Heart left ventricle (tissue), 13 donors: ENCODE results near the gene CXCL14.

ENCODE experiments used
- CTCF ChIP-seq, 12 donors: fragments of 200-600 bp; sonication (generic) in 4 of 12; IDR thresholded peaks; one replicate each; pipeline versions ENCODE4 v1.5.0 to v1.8.0; 2018 to 2022; ENCODE audit warnings: antibody characterized with exemption in 12 of 12, mild to moderate bottlenecking in 5 of 12
- POLR2A ChIP-seq, 2 donors: fragments of 450-650 bp; IDR thresholded peaks; one replicate each; pipeline ENCODE4 v1.6.1; 2017; ENCODE audit warnings: antibody characterized with exemption in 2 of 2, mild to moderate bottlenecking in 2 of 2, moderate library complexity in 2 of 2
- donor health status: ischemic (EF 13 %, LVEDD 7.1; RV severe dilation, severe dysfunction).
- donor health status: DM: no; HTN: yes; CAD: no.
- donor health status: DM: no; HTN: no; CAD: no.
- donor health status: ischemic (EF 25% LVEDD 6.9; RV normal size, moderate dysfunction).
- donor health status: ischemic (EF 25% LVEDD 5.7; RV mildly dilated, moderate dysfunction).
- donor health status: ischemic (EF 35%, LVEDD 5.7; RV mildly dilated, moderate dysfunction).
- donor health status: nonischemic (EF 11% LVEDD 7.7; RV severe dilation, severe dysfunction).
- donor health status: DM: yes; HTN: yes; CAD: no.
- donor health status: PGD.
- donor health status: ischemic (EF 29% LVEDD 5.4; RV normal size, mild dysfunction).
- donor health status: nonischemic (EF 23%, LVEDD 6.1; RV moderate dilation, normal function).

DNA sequence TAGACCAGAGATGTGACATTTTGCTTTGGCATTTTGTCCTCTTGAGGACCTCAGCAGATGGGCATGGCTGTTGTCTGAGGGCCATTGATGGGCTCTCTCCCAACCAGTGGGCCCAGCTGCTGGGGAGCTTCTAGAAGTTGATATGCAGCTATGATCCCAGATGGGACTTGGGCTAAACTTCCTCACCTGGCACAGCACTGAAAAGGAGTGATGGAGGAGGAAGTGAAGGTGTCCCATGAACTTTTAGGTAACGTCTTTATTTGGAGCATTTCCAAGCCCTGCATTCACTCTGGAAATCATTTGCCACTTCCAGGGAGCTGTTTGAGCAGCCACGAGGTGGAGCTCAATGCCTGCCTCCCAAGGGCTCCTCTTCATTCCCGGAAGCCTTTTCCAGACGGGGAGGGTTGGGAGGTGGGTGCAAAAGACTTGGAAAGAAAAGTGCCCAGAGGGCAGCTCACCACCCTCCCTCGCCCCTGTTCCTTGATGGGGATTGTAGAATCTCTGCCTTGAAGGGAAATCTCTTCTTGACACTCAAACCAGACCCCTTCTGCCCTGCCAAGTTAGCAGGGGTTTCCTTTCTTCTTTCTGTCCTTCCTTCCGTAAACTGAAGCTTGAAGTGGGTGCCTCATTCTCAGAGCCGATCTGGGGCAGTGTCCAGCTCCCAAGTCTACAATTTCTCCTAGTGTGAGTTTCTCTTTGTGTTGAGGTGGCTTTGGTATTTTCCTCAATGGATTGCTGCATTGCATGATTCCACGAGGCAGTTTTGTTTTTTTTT is 24.9 kb downstream of the CXCL14 start:
- TF ChIP-seq CTCF (IDR thresholded peaks at IDR 0.05) (no peak), POLR2A (IDR thresholded peaks at IDR 0.05) (no peak)
